Activated T-cell treated with anti-CD3 and anti-CD28 coated beads, Interleukin-2, amount 50 U/mL, for 4 hours (primary cell): ENCODE measurements around the gene CYTH4. TPM values are rescaled to one million over a fixed set of nuclear protein-coding genes. Genes with fewer than 3 reads are reported as not detected.

Experiments used
- ATAC-seq, 2 donors: fragments of 200-7000 bp; cut with Tn5 transposase; one replicate each; pipeline ENCODE4 v1.10.0; 2021
- DNase-seq: peaks from one replicate; pipeline ENCODE4 v3.0.0-alpha.2; 2020
- H3K27me3 Mint-ChIP-seq: one replicate; pipeline ENCODE4 v1.8.0; 2021; ENCODE audit warnings: low read depth, mixed read lengths
- H3K36me3 Mint-ChIP-seq: one replicate; pipeline ENCODE4 v1.8.0; 2022; ENCODE audit warnings: mixed read lengths; ENCODE audit not compliant: insufficient read depth
- H3K4me1 Mint-ChIP-seq: one replicate; pipeline ENCODE4 v1.8.0; 2021; ENCODE audit warnings: low read depth, mixed read lengths
- H3K4me3 Mint-ChIP-seq: one replicate; pipeline ENCODE4 v1.8.0; 2021; ENCODE audit warnings: mild to moderate bottlenecking, moderate library complexity, mixed read lengths
- H3K9me3 Mint-ChIP-seq: one replicate; pipeline ENCODE4 v1.8.0; 2021; ENCODE audit warnings: mixed read lengths
- total RNA-seq, 3 donors: library from RNA; stranded (reverse); gene quantifications; one replicate each; pipeline ENCODE4 v1.2.1, GENCODE V29; 2021

CYTH4 gene
- total RNA-seq, 3 donors from 2014 or later, result 9.0 to 10.9 (median 9.7) TPM

DNA sequence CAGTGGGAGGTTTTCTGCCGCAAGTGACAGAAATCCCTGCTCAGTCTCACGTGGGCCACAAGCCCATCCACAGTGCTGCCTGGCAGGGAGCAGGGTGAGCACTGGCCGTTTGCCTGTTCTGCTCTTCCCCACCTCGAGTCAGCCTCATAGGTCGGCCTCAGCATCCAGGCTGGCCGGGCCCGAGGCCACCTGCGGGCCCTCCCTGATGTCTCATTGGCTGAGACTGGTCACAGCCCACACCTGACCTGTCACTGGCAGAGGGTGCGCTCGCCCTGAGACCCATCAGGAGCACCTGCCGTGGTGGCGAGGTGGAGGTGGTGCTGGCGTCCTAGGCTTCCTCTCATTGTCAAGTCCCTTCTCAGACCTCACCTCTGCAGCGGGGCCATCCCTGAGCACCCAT lies 72.9 kb downstream of the CYTH4 start:
- DNase-seq (no peak), ATAC-seq (no peak)
- no peaks in the 10 kb centered on the region for H3K4me1 Mint-ChIP-seq
- peaks cover 12% of the 10 kb centered on the region for H3K27me3 Mint-ChIP-seq
- H3K4me3 Mint-ChIP-seq, result no peak overlapping the region
- H3K36me3 Mint-ChIP-seq, result no peaks in the 10 kb centered on the region
- H3K9me3 Mint-ChIP-seq, result no peaks in the 10 kb centered on the region

DNA sequence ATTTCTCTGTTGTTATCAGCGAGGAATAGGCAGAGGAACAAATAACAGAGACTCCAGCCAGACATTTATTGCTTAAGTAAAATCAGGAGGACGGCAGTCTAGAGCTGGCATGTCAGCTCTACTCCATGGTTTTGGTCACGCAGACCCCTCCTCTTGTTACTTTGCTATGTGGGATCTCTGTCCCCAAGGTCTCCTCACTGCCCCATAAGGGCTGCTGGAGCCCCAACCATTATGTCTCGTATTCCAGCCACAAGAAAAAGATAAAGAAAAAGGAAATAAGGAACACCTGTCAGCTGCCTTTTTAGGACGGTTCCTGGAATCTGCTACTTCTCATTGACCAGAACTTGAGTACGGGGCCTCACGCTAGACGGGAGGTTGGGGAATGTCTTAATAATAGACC lies 74.6 kb downstream of the CYTH4 start:
- Mint-ChIP-seq H3K27me3 (peaks cover 9% of the 10 kb centered on the region), H3K36me3 (no peaks in the 10 kb centered on the region), H3K4me1 (no peaks in the 10 kb centered on the region), H3K9me3 (no peaks in the 10 kb centered on the region), H3K4me3 (no peak overlapping the region)
- ATAC-seq (no peak), DNase-seq (no peak)

DNA sequence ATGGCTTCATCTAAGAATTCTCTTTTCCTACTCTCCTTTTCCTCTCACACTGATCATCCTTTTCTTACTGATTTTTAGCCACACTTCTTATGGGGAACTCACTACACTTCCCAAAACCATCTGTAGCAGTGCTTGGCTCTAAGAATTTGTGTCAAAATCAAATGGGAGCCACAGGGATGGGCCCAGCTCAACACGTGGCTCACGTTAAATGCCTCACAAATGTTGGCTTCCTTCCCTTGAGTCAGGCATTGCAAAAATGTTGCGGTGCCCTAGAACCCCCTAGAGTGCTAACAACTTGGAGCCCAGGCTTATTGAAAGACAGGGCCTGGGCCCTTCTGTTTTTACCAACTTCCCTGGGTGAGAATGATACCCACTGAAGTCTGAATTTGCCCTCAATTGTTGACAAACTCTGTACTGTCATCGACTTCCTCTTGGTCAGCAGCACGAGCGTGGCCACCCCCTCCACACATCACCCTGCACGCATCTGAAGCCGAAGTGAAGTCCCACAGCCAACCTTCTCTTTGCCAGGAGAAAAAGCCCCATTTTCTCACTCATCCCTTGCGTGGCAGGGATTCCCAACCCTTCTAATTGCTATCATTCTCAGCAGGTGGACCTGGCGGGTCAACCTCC lies 75.3 kb downstream of the CYTH4 start:
- Mint-ChIP-seq H3K4me1 (no peaks in the 10 kb centered on the region), H3K9me3 (no peaks in the 10 kb centered on the region), H3K36me3 (no peaks in the 10 kb centered on the region), H3K27me3 (peaks cover 5% of the 10 kb centered on the region), H3K4me3 (no peak overlapping the region)
- no peak for ATAC-seq
- DNase-seq, result no peak

DNA sequence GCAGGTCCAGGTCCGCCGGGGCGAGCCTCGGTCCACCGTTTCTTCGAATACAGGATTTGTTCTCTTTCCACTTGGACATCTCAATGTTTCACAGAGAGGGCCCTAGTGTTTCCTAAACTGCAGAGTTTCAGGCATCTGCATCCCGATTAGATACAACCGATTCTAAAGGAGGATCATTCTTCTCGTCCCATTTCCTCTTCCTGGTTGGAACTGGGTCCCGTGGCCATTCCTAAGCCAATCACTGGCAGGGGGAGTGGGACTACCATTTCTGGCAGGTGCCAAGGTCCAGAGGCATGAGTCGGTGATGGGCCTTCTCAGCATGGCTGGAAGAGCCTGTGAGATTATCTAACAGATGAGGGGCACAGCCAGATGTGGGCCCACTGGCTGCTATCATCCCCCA lies 76.1 kb downstream of the CYTH4 start:
- Mint-ChIP-seq H3K27me3 (peaks cover 5% of the 10 kb centered on the region), H3K9me3 (no peaks in the 10 kb centered on the region), H3K4me3 (no peak overlapping the region), H3K4me1 (no peaks in the 10 kb centered on the region), H3K36me3 (no peaks in the 10 kb centered on the region)
- DNase-seq, result no peak
- ATAC-seq, result no peak

DNA sequence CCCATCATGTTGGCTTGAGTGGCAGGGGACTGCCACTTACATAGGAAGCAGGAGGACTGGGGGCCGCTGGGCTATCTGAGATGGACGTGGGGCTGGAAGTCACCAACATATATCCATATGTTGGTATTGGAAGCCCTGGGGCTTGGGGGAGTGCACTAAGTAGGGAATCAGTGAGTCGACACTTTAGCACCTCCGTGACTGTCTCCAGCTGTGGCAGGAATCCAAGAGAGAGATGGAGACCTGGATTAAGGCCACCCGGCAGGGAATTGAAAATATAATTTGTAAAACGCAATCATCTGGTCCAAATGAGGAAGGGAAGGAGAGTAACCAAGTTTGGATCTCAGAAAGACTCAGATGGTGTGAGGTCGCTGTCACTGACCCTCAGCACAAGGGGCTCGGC lies 76.6 kb downstream of the CYTH4 start:
- DNase-seq, result no peak
- H3K4me3 Mint-ChIP-seq, result no peak overlapping the region
- no peaks in the 10 kb centered on the region for H3K36me3 Mint-ChIP-seq
- H3K27me3 Mint-ChIP-seq, result peaks cover 2% of the 10 kb centered on the region
- no peaks in the 10 kb centered on the region for H3K9me3 Mint-ChIP-seq
- ATAC-seq, result no peak
- H3K4me1 Mint-ChIP-seq, result no peaks in the 10 kb centered on the region

DNA sequence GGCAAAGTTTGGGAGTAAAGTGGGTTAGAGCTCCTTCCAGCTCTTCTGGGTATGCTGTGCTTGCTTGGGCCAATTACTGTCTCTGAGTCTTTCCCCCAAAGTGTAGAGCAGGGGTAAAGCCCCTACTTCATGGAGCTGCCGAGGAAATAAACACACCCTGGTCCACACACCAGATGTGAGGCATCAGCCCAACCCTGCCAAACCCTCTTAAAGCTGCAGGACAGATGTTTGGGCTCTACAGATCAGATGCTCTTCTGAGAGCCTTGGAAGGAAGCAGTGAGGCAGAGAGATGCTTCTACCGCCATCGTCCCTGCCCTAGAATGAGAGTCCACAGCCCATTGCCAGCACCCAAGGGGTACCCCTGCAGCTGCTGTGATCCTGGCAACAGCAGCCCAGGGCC lies 80.3 kb downstream of the CYTH4 start:
- Mint-ChIP-seq H3K4me1 (peaks cover 2% of the 10 kb centered on the region), H3K4me3 (no peak overlapping the region), H3K36me3 (no peaks in the 10 kb centered on the region), H3K9me3 (no peaks in the 10 kb centered on the region), H3K27me3 (no peaks in the 10 kb centered on the region)
- ATAC-seq (no peak), DNase-seq (no peak)

DNA sequence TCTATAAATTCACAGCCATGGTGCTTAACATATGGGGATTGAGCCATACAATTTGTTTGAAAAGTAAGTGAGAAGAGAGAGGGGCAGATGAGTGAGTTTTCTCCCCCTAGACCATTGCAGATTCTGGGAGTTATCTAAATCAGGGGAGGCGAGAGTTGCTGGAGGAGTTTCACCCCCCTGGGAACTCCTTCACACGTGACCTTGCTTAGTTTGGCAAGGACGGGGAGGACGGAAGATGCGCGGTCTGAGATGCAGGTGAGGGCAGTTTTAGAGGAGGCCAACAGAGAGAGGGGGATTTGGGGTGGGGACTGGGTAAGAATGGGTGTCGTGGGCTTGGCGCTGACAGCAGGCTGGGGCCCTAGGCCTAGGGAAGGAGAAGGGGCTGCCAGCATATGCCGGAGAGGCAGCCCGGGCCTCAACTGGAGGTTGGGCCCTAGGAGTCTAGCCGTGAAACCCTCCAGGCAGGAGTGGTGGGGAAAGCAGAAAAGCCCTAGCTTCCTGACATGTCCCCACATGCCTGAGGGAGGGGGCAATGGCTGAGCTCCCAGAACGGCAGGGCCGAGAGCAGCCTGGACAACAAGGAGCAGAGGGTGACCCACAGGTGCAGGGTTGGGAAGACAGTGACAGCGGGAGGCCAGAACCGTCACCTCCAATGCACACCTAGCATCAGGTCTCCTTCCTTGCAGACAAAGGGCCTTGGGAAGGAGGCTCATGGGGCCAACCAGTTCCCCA lies 81.1 kb downstream of the CYTH4 start:
- Mint-ChIP-seq H3K4me3 (no peak overlapping the region), H3K36me3 (no peaks in the 10 kb centered on the region), H3K9me3 (no peaks in the 10 kb centered on the region), H3K4me1 (peaks cover 2% of the 10 kb centered on the region), H3K27me3 (no peaks in the 10 kb centered on the region)
- DNase-seq (no peak), ATAC-seq (no peak)

Other genes with a start within 250 kb of the CYTH4 start
- 10 to 100 TPM; 33.8 to 39.6 (median 34.3) TPM for gene KCTD17, start 230.8 kb upstream of the CYTH4 start, total RNA-seq
- 1 to 10 TPM in 1 of 3 donors, under 1 TPM in 2; 0.76 to 1.3 (median 0.89) TPM for gene TMPRSS6, start 172.8 kb upstream of the CYTH4 start, total RNA-seq
- 100 to 1,000 TPM; 178 to 212 (median 206) TPM for gene IL2RB, start 132.6 kb upstream of the CYTH4 start, total RNA-seq
- gene C1QTNF6, start 94.3 kb upstream of the CYTH4 start, total RNA-seq, result 1 to 10 TPM in 2 of 3 donors, under 1 TPM in 1; 0.96 to 2.4 (median 1.2) TPM
- 1 to 10 TPM; 1.7 to 2.3 (median 1.9) TPM for gene SSTR3, start 70.0 kb upstream of the CYTH4 start, total RNA-seq
- 100 to 1,000 TPM; 388 to 432 (median 395) TPM for gene RAC2, start 38.2 kb upstream of the CYTH4 start, total RNA-seq
- under 1 TPM; 0.03 to 0.33 (median 0.05) TPM for gene ELFN2, start 145.0 kb downstream of the CYTH4 start, total RNA-seq
- 100 to 1,000 TPM; 157 to 188 (median 184) TPM for gene MFNG, start 203.9 kb downstream of the CYTH4 start, total RNA-seq
- under 1 TPM in 2 of 3 donors, not detected in 1; 0.26 to 0.35 TPM for gene CARD10, start 236.9 kb downstream of the CYTH4 start, total RNA-seq